ENCODE measurements around the gene WBP11.

WBP11 gene

GRCh38 chr12:14824012-14824634, 20.8 kb upstream of the WBP11 start:
- DNase-seq = no peak

GRCh38 chr12:14814014-14814413, 10.7 kb upstream of the WBP11 start, which contains the start of gene SMCO3:
TSS of gene SMCO3 (minus strand) at chr12:14814182. CDS start at chr12:14806680, 7,502 bp downstream.
- no peak for DNase-seq

- DNase-seq = no peak
These were observed 8.2 kb upstream of the WBP11 start for GRCh38 chr12:14811486-14811885.

- DNase-seq = no peak
These were observed 7.7 kb upstream of the WBP11 start for GRCh38 chr12:14810953-14811483.

- no peak for DNase-seq
These were observed 7.1 kb upstream of the WBP11 start for GRCh38 chr12:14810167-14810952.

- DNase-seq = no peak
These were observed 517 bp upstream of the WBP11 start for GRCh38 chr12:14803830-14804160.

- no peak for DNase-seq
These were observed 612 bp downstream of the WBP11 start for GRCh38 chr12:14802721-14803010.

GRCh38 chr12:14802247-14802646, 1.0 kb downstream of the WBP11 start:
- DNase-seq = no peak

- DNase-seq = no peak
These were observed 8.2 kb downstream of the WBP11 start for GRCh38 chr12:14795028-14795448.

GRCh38 chr12:14785568-14785967, 17.7 kb downstream of the WBP11 start:
- no peak for DNase-seq

- no peak for DNase-seq
These were observed 18.8 kb downstream of the WBP11 start for GRCh38 chr12:14784471-14784870.

- DNase-seq = no peak
These were observed 20.5 kb downstream of the WBP11 start for GRCh38 chr12:14782756-14783155.

- DNase-seq = no peak
These were observed 21.7 kb downstream of the WBP11 start for GRCh38 chr12:14781563-14781962.

GRCh38 chr12:14780859-14781258, 22.4 kb downstream of the WBP11 start:
- DNase-seq = no peak

- no peak for DNase-seq
These were observed 23.4 kb downstream of the WBP11 start for GRCh38 chr12:14779834-14780233.

- DNase-seq = no peak
These were observed 26.0 kb downstream of the WBP11 start for GRCh38 chr12:14777271-14777670.

- no peak for DNase-seq
These were observed 26.9 kb downstream of the WBP11 start for GRCh38 chr12:14776236-14776961.

GRCh38 chr12:14775636-14775980, 27.7 kb downstream of the WBP11 start:
- no peak for DNase-seq

GRCh38 chr12:14774906-14775635, 28.2 kb downstream of the WBP11 start:
- peak; percentile 22 for DNase-seq

GRCh38 chr12:14774074-14774905, 29.0 kb downstream of the WBP11 start:
- peak; percentile 91 for DNase-seq

GRCh38 chr12:14773685-14774073, 29.6 kb downstream of the WBP11 start:
- no peak for DNase-seq

GRCh38 chr12:14772946-14773345, 30.3 kb downstream of the WBP11 start:
- DNase-seq = no peak
